Measurements from ENCODE around the gene SEZ6. TPM values are rescaled to one million over a fixed set of nuclear protein-coding genes. Genes with fewer than 3 reads are reported as not detected.

SEZ6 gene
- total and polyA plus RNA-seq, 10 of the 15 experiments (the other 5 are each of a cell fraction or from before 2014, with no cell fraction given), result 0.05 to 0.87 (median 0.17) TPM; not detected in 4

DNA sequence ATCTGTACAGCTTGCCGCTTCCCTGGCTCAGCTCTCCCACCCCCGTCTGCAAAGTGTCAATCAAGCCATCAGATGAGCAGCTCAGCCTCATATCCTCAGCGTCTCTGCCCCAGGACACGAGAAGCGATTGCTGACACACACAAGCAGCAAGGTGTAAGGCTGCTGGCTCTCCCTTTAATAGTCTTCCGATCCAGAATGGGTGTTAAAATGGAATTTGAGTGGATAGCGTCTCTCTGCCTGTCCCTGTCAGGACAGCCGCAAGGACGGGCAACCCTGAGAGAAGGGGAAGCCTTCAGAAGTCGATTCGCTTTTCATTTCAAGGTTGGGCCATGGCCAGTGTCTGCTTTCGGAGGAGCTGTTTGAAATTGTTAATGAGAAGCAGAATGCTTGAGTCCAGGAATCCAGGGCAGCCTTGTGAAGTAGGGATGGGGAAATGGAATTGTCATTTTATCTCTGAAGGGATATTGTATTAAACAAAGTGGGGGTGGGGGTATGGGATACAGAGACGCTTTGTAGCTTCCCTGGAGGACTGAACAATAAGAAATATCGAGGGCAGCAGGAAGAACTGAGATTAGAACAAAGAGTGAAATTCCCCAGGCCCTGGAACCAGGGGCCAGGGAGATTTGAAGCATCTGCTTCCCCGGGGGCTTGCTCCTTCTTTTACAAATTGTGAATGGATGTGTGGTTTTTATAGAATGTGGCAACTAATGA, 32.4 kb upstream of the SEZ6 start:
- CTCF ChIA-PET, result interaction anchor here (1.3 kb wide), 1 partner anchor 73 kb away, joined by 3 read pairs; no protein-coding TSS in a partner anchor
- H3K4me3 ChIP-seq, result no peak overlapping the region
- no peaks in the 10 kb centered on the region for H4K20me1 ChIP-seq (ENCODE audit: control insufficient read depth, insufficient read depth)
- H3K27me3 ChIP-seq (replicated peaks in 1 of 2; ENCODE audit: control insufficient read depth in 2 of 2, insufficient read depth in 2 of 2, low read length in 1 of 2), result no peaks in the 10 kb centered on the region; a peak in 1 of 4 replicates
- no peaks in the 10 kb centered on the region for H3K79me2 ChIP-seq (ENCODE audit: control insufficient read depth, insufficient read depth, low read length)
- intact Hi-C loops (cut with micrococcal nuclease; ENCODE audit: unreplicated experiment) (no loop called here), in situ Hi-C loops (cut with MboI) (no loop called here)
- no peak overlapping the region for H3K9ac ChIP-seq (ENCODE audit: control insufficient read depth, insufficient read depth, low read length)
- SMC1A ChIA-PET (ENCODE audit: uncharacterized antibody, unreplicated experiment), result interaction anchor here (0.6 to 1.2 kb wide), 2 partner anchors 10 to 18 kb away, joined by 3 to 4 read pairs; no protein-coding TSS in a partner anchor
- H3K27ac ChIP-seq (ENCODE audit: control insufficient read depth, insufficient read depth), result no peak overlapping the region
- H2AFZ ChIP-seq (ENCODE audit: control insufficient read depth, low read depth, low read length), result no peak overlapping the region
- no TSS peak for BruUV-seq (replicated peaks)
- POLR2A ChIA-PET, result no interaction called here
- no peak overlapping the region for H3K4me2 ChIP-seq (ENCODE audit: control insufficient read depth, insufficient read depth)
- RAD21 ChIA-PET (ENCODE audit: unreplicated experiment), result interaction anchor here (1.5 kb wide), 1 partner anchor 73 kb away, joined by 5 read pairs; no protein-coding TSS in a partner anchor
- peaks cover 6% of the 10 kb centered on the region; the same call in 2 of the 3 replicates for H3K9me3 ChIP-seq (replicated peaks; ENCODE audit: control insufficient read depth, insufficient read depth, low read length)
- H3K4me1 ChIP-seq (ENCODE audit: control insufficient read depth, insufficient read depth, low read length), result peaks cover 11% of the 10 kb centered on the region
- no peak for FAIRE-seq
- H3K36me3 ChIP-seq (ENCODE audit: control insufficient read depth in 2 of 2, insufficient read depth in 2 of 2, low read length in 1 of 2), result no peaks in the 10 kb centered on the region
- no peak for TF ChIP-seq JUNB (IDR thresholded peaks at IDR 0.05)
- TF ChIP-seq PML (IDR thresholded peaks at IDR 0.05; ENCODE audit: low read length), result no peak
- TF ChIP-seq, protein P1, sequence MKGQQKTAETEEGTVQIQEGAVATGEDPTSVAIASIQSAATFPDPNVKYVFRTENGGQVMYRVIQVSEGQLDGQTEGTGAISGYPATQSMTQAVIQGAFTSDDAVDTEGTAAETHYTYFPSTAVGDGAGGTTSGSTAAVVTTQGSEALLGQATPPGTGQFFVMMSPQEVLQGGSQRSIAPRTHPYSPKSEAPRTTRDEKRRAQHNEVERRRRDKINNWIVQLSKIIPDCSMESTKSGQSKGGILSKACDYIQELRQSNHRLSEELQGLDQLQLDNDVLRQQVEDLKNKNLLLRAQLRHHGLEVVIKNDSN (IDR thresholded peaks at IDR 0.05; ENCODE audit: borderline replicate concordance, extremely low read length, insufficient read depth, low read depth, low read length), result no peak
- no peak for TF ChIP-seq NR2C2 (IDR thresholded peaks at IDR 0.05; ENCODE audit: borderline replicate concordance, control insufficient read depth, insufficient read length, low read depth)
- TF ChIP-seq, protein P2, sequence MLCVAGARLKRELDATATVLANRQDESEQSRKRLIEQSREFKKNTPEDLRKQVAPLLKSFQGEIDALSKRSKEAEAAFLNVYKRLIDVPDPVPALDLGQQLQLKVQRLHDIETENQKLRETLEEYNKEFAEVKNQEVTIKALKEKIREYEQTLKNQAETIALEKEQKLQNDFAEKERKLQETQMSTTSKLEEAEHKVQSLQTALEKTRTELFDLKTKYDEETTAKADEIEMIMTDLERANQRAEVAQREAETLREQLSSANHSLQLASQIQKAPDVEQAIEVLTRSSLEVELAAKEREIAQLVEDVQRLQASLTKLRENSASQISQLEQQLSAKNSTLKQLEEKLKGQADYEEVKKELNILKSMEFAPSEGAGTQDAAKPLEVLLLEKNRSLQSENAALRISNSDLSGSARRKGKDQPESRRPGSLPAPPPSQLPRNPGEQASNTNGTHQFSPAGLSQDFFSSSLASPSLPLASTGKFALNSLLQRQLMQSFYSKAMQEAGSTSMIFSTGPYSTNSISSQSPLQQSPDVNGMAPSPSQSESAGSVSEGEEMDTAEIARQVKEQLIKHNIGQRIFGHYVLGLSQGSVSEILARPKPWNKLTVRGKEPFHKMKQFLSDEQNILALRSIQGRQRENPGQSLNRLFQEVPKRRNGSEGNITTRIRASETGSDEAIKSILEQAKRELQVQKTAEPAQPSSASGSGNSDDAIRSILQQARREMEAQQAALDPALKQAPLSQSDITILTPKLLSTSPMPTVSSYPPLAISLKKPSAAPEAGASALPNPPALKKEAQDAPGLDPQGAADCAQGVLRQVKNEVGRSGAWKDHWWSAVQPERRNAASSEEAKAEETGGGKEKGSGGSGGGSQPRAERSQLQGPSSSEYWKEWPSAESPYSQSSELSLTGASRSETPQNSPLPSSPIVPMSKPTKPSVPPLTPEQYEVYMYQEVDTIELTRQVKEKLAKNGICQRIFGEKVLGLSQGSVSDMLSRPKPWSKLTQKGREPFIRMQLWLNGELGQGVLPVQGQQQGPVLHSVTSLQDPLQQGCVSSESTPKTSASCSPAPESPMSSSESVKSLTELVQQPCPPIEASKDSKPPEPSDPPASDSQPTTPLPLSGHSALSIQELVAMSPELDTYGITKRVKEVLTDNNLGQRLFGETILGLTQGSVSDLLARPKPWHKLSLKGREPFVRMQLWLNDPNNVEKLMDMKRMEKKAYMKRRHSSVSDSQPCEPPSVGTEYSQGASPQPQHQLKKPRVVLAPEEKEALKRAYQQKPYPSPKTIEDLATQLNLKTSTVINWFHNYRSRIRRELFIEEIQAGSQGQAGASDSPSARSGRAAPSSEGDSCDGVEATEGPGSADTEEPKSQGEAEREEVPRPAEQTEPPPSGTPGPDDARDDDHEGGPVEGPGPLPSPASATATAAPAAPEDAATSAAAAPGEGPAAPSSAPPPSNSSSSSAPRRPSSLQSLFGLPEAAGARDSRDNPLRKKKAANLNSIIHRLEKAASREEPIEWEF (IDR thresholded peaks at IDR 0.05; ENCODE audit: insufficient replicate concordance, low read depth, low read length), result no peak
- TF ChIP-seq BCL11A (IDR thresholded peaks at IDR 0.05; ENCODE audit: low read depth, low read length), result no peak
- WGBS (ENCODE audit: insufficient coverage, insufficient replicate concordance, low lambda C conversion rate, missing lambda C conversion rate), result 41% methylated on average over 15 of the region's 15 CpGs
- ATAC-seq, result no peak
- DNase-seq (ENCODE audit: low read depth, low spot score), result no peak

Data from GM12878 (cell line).